GM12878 (cell line): ENCODE data around the gene NASP. TPM values are rescaled to one million over a fixed set of nuclear protein-coding genes. Genes with fewer than 3 reads are reported as not detected.
A peak's percentile ranks its signal among the peaks of the same experiment; 100 is the strongest.

Experiments used
- BCL11A ChIP-seq: IDR thresholded peaks from 2 replicates; pipeline ENCODE4 v1.6.1; 2011; ENCODE audit warnings: low read depth, low read length
- EGR1 ChIP-seq, 2 experiments: IDR thresholded peaks; 1 replicate in 1 of 2; 2 replicates in 1 of 2; pipeline ENCODE4 v1.6.1; 2011 to 2012; ENCODE audit warnings: low read depth in 2 of 2, low read length in 2 of 2, borderline replicate concordance in 1 of 2, mild to moderate bottlenecking in 1 of 2, moderate library complexity in 1 of 2
- HDAC2 ChIP-seq: fragments of 200-600 bp; sonication (generic); IDR thresholded peaks from 2 replicates; pipeline ENCODE4 v1.6.1; 2017
- MYC ChIP-seq: IDR thresholded peaks from 2 replicates; pipeline ENCODE4 v1.6.1; 2011; ENCODE audit warnings: mild to moderate bottlenecking, low read length, moderate library complexity, inconsistent platforms; ENCODE audit not compliant: insufficient read depth, insufficient replicate concordance, insufficient read length, severe bottlenecking
- PAX5 ChIP-seq: IDR thresholded peaks from 2 replicates; pipeline ENCODE4 v1.6.1; 2011; ENCODE audit warnings: low read depth, low read length, borderline replicate concordance
- RELA ChIP-seq: fragments of 450-650 bp; IDR thresholded peaks from 2 replicates; pipeline ENCODE4 v1.8.0; 2014; ENCODE audit warnings: borderline replicate concordance; ENCODE audit not compliant: partially characterized antibody
- RUNX3 ChIP-seq: IDR thresholded peaks from 2 replicates; pipeline ENCODE4 v1.6.1; 2012; ENCODE audit warnings: low read length, inconsistent platforms
- SIN3A ChIP-seq: IDR thresholded peaks from 2 replicates; pipeline ENCODE4 v1.6.1; 2012; ENCODE audit warnings: low read depth, low read length, improper control_type of control experiment
- SP1 ChIP-seq: IDR thresholded peaks from one replicate; pipeline ENCODE4 v1.6.1; 2011; ENCODE audit warnings: low read depth, low read length
- YY1 ChIP-seq: IDR thresholded peaks from 2 replicates; pipeline ENCODE4 v1.6.1; 2011; ENCODE audit warnings: low read depth, mild to moderate bottlenecking, low read length
- ZBED1 ChIP-seq: IDR thresholded peaks from 2 replicates; pipeline ENCODE4 v1.6.1; 2016; ENCODE audit warnings: borderline replicate concordance
- polyA plus RNA-seq, 11 experiments: library from polyadenylated mRNA; depleted of rRNA in 4 of 11; unstranded in 6 of 11; stranded (reverse) in 5 of 11; fragments of >200 nt; fragmentation: Nextera tagmentation in 4 of 11; fragmentation: Illumina TruSeq in 1 of 11; extraction: Ambion mirVana in 4 of 11; extraction: Trizol in 1 of 11; gene quantifications; 1 replicate in 1 of 11; 2 replicates in 10 of 11; pipeline versions ENCODE4 v1.2.1 to v1.2.3, GENCODE V29; 2011 to 2016; ENCODE audit warnings: inconsistent platforms in 2 of 11, missing spikeins in 2 of 11, low read depth in 1 of 11
- total RNA-seq, 4 experiments: library from RNA; depleted of rRNA in 3 of 4; stranded (reverse); fragments of >200 nt in 3 of 4; fragmentation: Illumina TruSeq in 1 of 4; extraction: Trizol in 1 of 4; gene quantifications; 2 replicates each; pipeline versions ENCODE4 v1.2.1 to v1.2.3, GENCODE V29; 2013 to 2021
- TF ChIP-seq, protein P1 (sequence below): fragments of 450-650 bp; IDR thresholded peaks from 2 replicates; pipeline ENCODE4 v1.6.1; 2017; ENCODE audit warnings: mild to moderate bottlenecking, low read depth, inconsistent platforms; ENCODE audit not compliant: poor library complexity, severe bottlenecking
- TF ChIP-seq, protein P2 (sequence below): fragments of 450-650 bp; IDR thresholded peaks from 2 replicates; pipeline ENCODE4 v1.6.1; 2014; ENCODE audit warnings: mild to moderate bottlenecking
- TF ChIP-seq, protein P3 (sequence below): fragments of 450-650 bp; IDR thresholded peaks from 2 replicates; pipeline ENCODE4 v1.6.1; 2017; ENCODE audit warnings: mild to moderate bottlenecking
- TF ChIP-seq, protein P4 (sequence below): fragments of 450-650 bp; IDR thresholded peaks from 2 replicates; pipeline ENCODE4 v1.6.1; 2017; ENCODE audit warnings: mild to moderate bottlenecking, moderate library complexity

NASP gene
- total and polyA plus RNA-seq, 10 of the 15 experiments (the other 5 are each of a cell fraction or from before 2014, with no cell fraction given) = 111 to 321 (median 205) TPM

DNA sequence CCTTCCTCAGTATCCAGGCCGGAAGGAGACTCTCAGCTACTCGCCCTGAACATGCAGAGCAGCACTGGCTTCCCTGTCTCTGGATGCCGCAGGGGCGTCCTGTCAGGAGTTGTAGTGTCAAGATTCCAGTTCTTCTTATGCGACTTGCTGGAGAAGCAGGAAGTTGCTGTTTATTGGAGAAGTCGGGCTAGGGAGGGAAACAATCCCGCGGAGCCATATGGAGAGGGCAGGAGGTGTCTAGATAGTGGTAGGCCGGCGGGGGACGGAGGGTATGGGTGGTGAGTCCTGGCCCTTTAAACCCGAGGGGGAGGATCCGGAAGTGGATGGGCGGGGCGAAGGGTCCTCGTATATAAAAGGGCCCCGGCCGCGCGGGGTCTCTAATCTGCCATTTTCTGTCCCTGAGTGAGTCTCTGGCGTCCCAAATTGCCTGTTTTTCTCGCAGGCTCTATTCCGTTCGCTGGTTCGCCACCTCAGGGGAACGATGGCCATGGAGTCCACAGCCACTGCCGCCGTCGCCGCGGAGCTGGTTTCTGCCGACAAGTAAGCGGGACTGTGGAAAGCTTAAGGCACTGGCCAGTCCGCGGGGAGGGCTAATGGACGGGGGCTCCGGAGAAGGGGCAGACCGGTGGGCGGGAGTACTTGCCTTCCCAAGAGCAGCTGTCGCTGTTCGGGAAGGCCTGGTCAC lies at the start of gene NASP (continued):
- TF ChIP-seq RELA (peak; percentile 15), SIN3A (peak; percentile 80), PAX5 (peak; percentile 12; the same call in 1 of the 2 replicates), RUNX3 (peak; percentile 40), YY1 (peak; percentile 90; the same call in 1 of the 2 replicates), SP1 (peak; percentile 84), BCL11A (0 out of 2 replicates have a peak, but pooled peaks have one; percentile 10), MYC (no peak), EGR1 (IDR thresholded peaks at IDR 0.05; ENCODE audit: borderline replicate concordance in 1 of 2, low read depth in 2 of 2, low read length in 2 of 2) (peak in 1 of 2 experiments; percentile 25; a peak in 1 of 3 replicates), HDAC2 (no peak), ZBED1 (peak; percentile 53; the same call in 1 of the 2 replicates)
- TF ChIP-seq, protein P1, sequence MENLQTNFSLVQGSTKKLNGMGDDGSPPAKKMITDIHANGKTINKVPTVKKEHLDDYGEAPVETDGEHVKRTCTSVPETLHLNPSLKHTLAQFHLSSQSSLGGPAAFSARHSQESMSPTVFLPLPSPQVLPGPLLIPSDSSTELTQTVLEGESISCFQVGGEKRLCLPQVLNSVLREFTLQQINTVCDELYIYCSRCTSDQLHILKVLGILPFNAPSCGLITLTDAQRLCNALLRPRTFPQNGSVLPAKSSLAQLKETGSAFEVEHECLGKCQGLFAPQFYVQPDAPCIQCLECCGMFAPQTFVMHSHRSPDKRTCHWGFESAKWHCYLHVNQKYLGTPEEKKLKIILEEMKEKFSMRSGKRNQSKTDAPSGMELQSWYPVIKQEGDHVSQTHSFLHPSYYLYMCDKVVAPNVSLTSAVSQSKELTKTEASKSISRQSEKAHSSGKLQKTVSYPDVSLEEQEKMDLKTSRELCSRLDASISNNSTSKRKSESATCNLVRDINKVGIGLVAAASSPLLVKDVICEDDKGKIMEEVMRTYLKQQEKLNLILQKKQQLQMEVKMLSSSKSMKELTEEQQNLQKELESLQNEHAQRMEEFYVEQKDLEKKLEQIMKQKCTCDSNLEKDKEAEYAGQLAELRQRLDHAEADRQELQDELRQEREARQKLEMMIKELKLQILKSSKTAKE = peak; percentile 51
- TF ChIP-seq, protein P2, sequence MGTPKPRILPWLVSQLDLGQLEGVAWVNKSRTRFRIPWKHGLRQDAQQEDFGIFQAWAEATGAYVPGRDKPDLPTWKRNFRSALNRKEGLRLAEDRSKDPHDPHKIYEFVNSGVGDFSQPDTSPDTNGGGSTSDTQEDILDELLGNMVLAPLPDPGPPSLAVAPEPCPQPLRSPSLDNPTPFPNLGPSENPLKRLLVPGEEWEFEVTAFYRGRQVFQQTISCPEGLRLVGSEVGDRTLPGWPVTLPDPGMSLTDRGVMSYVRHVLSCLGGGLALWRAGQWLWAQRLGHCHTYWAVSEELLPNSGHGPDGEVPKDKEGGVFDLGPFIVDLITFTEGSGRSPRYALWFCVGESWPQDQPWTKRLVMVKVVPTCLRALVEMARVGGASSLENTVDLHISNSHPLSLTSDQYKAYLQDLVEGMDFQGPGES = no peak
- TF ChIP-seq, protein P3, sequence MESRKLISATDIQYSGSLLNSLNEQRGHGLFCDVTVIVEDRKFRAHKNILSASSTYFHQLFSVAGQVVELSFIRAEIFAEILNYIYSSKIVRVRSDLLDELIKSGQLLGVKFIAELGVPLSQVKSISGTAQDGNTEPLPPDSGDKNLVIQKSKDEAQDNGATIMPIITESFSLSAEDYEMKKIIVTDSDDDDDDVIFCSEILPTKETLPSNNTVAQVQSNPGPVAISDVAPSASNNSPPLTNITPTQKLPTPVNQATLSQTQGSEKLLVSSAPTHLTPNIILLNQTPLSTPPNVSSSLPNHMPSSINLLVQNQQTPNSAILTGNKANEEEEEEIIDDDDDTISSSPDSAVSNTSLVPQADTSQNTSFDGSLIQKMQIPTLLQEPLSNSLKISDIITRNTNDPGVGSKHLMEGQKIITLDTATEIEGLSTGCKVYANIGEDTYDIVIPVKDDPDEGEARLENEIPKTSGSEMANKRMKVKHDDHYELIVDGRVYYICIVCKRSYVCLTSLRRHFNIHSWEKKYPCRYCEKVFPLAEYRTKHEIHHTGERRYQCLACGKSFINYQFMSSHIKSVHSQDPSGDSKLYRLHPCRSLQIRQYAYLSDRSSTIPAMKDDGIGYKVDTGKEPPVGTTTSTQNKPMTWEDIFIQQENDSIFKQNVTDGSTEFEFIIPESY = no peak
- TF ChIP-seq, protein P4, sequence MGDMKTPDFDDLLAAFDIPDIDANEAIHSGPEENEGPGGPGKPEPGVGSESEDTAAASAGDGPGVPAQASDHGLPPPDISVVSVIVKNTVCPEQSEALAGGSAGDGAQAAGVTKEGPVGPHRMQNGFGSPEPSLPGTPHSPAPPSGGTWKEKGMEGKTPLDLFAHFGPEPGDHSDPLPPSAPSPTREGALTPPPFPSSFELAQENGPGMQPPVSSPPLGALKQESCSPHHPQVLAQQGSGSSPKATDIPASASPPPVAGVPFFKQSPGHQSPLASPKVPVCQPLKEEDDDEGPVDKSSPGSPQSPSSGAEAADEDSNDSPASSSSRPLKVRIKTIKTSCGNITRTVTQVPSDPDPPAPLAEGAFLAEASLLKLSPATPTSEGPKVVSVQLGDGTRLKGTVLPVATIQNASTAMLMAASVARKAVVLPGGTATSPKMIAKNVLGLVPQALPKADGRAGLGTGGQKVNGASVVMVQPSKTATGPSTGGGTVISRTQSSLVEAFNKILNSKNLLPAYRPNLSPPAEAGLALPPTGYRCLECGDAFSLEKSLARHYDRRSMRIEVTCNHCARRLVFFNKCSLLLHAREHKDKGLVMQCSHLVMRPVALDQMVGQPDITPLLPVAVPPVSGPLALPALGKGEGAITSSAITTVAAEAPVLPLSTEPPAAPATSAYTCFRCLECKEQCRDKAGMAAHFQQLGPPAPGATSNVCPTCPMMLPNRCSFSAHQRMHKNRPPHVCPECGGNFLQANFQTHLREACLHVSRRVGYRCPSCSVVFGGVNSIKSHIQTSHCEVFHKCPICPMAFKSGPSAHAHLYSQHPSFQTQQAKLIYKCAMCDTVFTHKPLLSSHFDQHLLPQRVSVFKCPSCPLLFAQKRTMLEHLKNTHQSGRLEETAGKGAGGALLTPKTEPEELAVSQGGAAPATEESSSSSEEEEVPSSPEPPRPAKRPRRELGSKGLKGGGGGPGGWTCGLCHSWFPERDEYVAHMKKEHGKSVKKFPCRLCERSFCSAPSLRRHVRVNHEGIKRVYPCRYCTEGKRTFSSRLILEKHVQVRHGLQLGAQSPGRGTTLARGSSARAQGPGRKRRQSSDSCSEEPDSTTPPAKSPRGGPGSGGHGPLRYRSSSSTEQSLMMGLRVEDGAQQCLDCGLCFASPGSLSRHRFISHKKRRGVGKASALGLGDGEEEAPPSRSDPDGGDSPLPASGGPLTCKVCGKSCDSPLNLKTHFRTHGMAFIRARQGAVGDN = peak; percentile 78
